ENCODE results near the gene BEND6.
"Not testable (repeated sequence)": the region's sequence is repeated elsewhere in the genome, so short reads cannot be mapped to it uniquely, and the experiment has no call there.

The BEND6 gene

DNA sequence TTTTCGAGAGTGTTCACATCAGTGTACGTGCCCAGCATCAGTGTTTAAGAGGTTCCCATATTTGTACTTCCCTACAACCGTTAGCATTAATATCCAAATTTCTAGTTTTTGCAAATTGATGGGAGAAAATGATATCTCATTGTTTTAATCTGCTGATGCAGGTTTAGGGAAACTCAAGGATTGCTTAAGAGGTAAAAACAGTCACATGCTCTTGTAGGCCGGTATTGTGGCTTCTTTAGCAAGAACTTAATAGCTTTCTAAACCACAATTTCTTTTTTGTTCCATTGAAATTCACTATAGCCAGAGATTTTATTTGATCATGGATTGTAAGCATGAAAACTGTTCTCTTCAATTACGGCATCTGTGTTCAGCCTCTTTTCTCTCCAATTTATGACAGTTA lies 29.5 kb downstream of the BEND6 start:
- DNase-seq (ENCODE audit: low read depth), result no peak

DNA sequence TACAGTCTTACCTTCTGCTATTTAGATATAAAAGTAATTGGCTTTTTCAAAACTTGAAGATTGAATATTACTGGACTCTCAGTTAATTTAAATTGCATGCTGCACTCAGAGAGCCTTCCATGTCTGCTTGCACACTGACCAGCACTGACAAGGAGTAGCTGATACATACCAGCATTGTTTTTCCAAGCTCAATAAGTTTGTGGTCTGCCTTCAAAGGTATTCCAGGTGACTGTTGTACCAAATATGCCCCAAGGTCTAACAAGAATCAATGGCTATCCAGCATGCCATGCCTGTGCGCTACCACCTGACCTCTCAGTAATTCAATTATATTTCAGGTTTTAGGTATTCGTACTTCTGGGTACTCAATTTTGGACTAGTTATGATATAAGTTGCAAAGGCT lies 30.0 kb downstream of the BEND6 start:
- DNase-seq (ENCODE audit: low read depth), result no peak

DNA sequence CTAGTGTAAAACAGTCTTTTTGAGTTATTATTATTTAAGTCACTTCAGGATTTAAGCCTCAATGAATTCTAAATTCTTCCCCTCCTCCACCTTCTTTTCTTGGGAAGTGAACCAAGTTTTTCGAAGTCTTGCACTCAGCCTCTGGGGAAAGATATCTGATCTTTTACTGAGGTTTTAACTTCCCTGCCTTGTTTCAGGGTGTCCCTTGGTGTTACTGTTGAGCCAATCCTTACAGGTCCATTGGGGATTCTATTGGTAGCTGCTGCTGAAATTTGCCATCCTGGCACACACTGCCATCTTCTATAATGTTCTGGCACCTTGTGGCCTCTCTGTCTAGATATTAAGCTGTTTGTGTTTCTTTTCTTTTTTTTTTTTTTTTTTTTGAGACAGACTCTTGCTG lies 31.7 kb downstream of the BEND6 start:
- no peak for DNase-seq (ENCODE audit: low read depth)

DNA sequence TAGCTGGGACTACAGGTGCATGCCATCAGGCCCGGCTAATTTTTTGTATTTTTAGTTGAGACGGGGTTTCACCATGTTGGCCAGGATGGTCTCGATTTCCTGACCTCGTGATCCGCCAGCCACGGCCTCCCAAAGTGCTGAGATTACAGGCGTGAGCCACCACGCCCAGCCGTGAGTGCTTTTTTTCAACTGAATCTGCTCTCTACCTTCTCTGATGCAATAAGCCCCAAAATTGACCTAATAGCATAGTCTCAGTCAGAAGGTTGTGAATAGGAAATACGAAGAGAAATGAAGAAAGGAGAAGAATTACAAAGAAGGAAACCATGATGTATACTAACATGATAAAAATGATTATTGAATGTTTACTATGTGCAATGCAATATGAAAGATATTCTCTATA lies 33.2 kb downstream of the BEND6 start:
- no peak for DNase-seq (ENCODE audit: low read depth)

DNA sequence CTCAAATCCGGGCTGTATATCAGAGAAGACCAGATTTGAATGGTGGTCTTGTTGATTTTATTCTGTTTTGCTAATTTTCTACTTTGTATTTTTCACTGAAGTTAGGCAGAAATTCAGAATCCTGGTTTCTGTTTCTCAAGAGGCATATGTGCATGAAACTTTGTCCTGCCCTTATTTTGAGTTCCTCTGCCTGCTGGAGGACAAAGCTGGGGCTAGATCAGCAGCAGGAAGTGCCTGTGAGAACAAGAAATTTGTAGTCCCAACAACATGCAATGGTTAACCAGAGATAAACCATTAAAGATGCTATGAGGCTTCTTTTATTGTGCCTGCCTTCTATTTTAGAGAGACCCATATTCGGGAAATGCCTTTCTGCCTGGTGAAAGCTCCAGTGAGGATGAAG lies 37.1 kb downstream of the BEND6 start:
- DNase-seq (ENCODE audit: low read depth), result no peak

DNA sequence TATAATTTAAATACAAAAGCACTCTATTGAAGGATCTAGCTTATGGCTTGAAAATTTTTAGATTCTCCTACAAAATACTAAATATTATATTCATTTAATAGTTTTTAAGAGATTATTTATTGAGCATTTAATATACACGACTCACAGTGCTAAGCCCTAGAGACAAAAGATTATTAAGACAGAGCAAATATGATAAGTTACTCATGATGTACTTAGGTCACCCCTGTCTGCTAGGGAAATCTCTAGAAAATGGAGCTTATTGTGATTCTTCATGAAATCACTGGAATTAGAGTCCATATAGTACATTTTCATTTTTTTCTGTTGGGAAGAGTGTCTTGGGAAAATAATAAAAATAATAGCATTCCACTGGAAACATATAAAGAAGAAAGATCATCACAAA lies 37.8 kb downstream of the BEND6 start:
- DNase-seq (ENCODE audit: low read depth), result no peak

DNA sequence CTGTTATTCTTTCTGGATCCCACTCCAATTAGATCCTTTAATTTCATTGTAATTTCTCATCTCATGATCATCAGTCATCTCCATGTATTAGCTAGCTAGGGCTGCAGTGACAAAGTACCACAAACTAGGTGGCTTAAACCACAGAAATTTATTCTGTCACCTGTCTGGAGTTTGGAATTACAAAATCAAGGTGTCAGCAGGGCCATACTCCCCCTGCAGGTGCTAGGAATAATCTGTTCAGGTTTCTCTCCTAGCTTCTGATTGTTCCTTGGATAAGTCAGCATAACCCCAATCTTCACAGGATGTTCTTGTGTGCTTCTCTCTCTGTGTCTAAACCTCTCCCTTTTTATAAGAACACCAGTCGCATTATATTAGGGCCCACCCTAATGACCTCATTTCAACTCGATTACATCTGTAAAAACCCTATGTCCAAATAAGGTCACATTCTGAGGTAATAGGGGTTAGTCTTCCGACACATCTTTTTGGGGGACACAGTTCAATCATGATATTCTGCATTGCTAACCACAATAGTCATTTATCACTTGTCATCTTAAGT lies 40.5 kb downstream of the BEND6 start:
- DNase-seq (ENCODE audit: low read depth), result no peak

DNA sequence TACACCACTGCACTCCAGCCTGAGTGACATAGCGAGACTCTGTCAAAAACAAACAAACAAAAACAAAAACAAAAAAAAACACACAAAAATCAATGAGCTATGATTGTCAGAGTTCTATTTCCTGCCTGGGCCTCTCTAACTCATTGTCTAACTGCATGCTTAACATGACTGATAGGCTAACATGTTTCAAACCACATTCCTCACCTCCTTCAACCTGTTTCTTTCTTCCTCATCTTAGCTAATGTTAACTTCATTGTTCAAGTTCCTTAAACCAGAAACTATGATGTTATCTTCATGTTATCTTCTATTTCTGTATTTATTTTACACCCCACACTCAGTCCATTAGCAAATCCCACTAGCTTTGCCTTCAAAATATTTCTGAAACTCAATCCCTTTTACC lies 41.5 kb downstream of the BEND6 start:
- no peak for DNase-seq (ENCODE audit: low read depth)

DNA sequence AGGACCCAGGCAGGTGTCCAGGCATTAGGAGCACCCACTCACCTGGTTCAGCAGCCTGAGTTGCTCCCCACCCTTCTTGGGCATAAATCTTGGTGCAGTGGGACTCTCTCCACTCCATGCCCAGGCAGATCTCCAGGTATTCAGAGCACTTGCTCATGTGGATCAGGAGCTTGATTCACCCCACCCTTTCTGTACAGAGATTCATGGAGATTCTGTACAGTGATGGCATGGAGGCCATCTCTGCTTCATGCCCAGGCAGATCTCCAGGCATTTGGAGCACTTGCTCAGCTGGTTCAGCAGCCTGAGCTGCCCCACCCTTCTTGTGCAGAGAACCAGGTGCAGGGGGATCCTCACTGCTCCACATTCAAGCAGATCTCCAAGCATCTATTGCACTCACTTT lies 44.1 kb downstream of the BEND6 start:
- no peak for DNase-seq (ENCODE audit: low read depth)

DNA sequence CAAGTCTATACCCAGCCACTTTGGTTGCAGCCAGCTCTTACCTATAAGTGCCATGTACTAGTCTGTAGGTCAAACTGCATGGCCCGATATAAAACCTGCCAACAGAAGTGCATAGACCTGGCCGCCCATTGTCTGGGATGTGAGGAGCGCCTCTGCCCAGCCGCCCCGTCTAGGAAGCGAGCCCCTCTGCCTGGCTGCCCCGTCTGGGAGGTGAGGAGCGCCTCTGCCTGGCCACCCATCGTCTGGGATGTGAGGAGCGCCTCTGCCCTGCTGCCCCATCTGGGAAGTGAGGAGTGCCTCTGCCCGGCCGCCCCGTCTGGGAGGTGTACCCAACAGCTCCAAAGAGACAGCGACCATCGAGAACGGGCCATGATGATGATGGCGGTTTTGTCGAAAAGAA lies 44.8 kb downstream of the BEND6 start:
- DNase-seq (ENCODE audit: low read depth), result not testable (repeated sequence)

DNA sequence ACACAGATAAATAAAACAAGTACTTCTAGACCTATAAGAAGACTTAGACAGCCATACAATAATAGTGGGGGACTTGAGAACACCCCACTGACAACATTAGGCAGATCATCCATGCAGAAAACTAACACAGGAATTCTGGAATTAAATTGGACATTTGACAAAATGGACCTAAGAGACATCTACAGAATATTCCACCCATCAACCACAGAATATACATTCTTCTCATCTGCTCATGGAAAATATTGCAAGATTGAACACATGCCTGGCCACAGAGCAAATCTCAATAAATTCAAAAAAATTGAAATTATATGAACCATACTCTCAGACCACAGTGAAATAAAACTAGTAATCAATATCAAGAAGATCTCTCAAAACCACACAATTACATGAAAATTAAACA lies 47.3 kb downstream of the BEND6 start:
- no peak for DNase-seq (ENCODE audit: low read depth)

DNA sequence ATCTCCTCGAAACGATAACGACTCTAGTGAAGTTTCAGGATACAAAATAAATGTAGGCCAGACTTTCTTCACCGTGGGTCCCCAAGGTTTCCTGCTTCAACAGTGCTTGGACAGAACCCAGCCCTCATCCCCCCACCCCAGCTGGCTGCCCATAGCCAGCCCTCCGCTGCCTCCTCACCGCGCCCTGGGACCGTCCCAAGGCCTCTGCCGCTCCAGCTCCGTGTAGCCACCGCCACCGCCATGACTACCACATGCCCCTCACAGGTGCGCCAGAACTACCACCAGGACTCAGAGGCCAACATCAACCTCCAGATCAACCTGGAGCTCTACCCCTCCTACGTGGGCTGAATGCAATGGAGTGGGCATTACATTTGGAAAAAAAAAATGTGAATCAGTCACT lies 49.4 kb downstream of the BEND6 start:
- no peak for DNase-seq (ENCODE audit: low read depth)

DNA sequence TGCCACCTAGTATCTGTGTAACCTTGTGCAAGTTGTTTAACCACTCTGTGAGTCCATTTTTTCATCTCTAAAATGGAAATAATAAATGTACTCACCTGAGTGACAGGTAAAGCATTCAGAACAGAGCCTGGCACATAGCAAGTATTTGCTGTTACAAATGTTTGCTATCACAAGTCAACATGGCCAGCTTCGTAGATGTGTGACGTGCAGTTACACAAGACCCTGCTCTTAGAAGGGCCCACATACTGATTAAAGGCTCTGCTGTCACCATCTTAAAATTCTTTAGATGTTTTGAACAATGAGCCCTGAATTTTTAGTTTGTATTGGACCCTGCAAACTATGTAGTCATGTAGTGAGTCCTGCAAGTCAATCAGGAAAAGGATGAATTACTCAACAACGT lies 51.2 kb downstream of the BEND6 start:
- no peak for DNase-seq (ENCODE audit: low read depth)

DNA sequence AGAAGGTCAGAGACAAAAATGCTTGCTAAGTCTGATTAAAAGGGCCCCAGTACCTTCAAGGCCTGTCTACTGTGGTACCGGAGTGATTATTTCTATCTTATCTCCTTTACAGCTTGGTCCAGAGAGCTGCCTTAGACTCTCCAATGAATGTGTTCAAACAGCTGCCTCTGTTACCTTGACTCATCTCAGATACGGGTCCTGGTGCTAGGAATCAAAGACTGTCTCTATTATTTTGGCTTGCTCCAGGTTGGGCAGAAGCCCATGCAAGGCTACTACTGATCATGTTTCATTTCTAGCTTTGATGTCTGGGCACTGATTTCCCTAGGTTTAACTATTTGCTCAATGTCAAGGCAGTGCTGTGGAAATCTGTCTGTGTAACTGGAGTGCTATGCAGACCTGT lies 53.2 kb downstream of the BEND6 start:
- DNase-seq (ENCODE audit: low read depth), result not testable (repeated sequence)

DNA sequence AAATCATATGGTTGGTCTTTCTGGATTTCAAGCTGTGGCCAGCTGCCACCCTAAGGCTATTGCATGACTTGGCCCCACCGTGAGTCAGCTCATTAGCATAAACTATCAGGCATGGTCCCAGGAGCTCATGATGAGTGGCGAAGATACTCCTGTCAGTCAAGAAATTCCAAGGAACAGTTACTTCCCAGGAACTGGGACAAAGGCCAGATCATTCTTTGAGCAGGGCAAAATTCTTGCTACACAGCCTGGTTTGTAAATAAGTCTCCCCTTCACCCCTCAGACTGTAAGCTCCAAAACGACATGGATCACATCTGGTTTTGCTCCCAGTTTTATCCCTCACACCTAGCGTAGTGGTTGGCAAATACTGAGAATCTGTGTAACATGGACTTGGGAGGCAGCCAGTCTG lies 58.6 kb downstream of the BEND6 start:
- no peak for DNase-seq (ENCODE audit: low read depth)

DNA sequence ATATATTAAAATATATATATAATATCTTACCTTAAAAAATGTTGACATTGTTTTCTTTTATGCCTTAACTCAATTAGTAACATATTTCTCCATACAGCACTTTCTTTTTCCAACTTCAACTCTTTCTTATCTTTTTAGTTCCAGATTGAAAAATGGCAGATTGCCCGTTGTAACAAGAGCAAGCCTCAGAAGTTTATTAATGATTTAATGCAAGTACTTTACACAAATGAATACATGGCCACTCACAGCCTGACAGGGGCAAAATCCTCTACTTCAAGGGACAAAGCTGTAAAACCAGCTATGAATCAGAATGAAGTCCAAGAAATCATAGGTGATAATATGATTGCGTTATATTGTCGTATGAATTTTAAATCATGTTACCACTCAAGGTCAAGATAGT lies 62.2 kb downstream of the BEND6 start:
- DNase-seq (ENCODE audit: low read depth), result no peak

DNA sequence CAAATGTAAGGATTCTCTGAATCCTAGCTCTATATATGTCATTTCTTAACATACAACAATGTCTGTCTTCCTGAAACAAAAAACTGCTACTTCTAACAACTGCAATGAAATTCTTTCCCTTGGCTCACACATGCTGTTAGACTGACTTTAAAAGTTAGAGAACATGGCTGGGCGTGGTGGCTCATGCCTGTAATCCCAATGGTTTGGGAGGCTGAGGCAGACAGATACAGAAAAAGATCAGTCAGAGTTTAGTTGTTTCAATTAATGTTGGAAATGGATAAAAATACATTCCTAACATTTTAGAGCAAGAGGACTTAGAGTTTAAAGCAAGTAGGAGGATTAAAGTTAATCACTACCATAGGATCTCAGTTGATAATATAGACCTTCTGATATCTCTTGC lies 62.9 kb downstream of the BEND6 start:
- no peak for DNase-seq (ENCODE audit: low read depth)

DNA sequence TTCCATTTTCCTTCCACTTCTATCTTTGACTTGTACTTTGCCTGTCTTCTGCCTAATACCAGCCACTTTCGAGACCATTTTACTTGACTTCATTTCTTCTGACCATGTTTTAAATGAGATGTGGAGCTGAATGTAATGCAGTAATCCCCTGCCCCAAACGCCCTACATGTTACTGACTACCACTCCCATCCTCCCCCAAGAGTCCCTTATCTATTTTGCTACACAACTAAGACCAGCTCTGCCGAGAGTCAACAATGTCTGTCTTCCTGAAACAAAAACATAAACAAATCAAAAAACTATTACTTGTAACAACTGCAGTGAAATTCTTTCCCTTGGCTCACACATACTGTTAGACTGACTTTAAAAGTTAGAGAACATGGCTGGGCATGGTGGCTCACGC lies 64.5 kb downstream of the BEND6 start:
- DNase-seq (ENCODE audit: low read depth), result no peak

DNA sequence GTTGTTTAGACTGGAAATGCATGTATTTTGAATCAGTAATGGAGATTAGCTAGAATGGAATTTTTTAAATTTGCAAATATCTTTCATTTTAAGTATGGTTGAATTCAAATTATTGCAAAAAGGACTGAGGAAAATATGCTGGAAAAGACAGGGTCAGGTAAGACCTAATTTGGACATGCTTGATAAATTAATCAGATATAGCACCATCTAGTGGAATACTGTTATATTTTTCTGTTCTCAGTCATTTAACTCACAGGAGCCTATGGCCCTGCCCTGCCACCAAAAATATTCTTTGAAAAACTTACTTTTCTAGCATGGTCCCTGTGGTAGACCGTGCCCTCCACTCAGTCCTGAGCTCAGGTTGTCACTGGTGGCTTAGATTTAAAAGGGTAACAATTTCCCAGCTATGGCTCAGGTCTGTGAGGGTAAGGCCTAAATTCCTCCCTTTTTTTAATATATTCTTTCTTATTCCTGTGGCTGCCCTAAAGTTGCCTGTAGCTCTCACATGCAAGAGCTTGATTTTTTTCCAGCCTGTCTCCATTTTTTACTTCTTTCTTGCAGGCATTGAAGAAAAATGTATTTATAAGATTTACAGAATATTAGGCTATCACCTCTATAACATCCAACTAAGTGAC lies 66.3 kb downstream of the BEND6 start:
- no peak for DNase-seq (ENCODE audit: low read depth)

DNA sequence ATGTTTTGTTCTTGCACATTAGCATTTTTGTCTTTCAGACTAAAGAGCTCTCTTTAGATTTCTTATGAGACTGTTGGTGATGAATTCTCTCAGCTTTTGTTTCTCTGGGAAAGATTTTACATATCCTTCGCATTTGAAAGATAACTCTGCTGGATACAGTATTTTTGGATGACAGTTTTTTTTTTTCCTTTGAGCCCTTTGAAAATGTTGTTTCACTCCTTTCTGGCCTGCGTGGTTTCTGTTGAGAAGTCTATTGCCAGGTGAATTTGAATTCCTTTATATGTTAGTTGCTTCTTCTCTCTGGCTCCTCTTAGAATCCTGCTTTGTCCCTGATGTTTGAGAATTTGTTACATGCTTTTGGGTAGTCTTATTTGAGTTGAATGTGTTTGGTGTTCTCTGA lies 69.4 kb downstream of the BEND6 start:
- DNase-seq (ENCODE audit: low read depth), result no peak

DNA sequence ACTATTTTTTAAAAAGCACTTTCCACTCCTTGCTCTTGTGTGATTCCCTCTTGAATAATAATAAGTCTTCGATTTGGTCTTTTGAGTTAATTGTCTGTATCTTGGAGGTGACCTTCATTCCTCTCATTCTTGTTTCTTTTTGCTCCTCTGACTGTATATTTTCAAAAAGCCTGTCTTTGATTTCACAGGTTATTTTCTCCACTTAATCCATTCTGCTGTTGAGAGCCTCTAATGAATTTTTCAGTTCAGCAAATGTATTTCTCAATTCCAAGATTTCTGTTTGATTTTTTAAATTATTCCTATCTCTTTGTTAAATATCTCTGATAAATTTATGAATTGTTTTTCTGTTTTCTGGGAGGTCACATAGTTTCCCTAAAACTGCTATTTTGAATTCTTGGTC lies 69.9 kb downstream of the BEND6 start:
- no peak for DNase-seq (ENCODE audit: low read depth)

DNA sequence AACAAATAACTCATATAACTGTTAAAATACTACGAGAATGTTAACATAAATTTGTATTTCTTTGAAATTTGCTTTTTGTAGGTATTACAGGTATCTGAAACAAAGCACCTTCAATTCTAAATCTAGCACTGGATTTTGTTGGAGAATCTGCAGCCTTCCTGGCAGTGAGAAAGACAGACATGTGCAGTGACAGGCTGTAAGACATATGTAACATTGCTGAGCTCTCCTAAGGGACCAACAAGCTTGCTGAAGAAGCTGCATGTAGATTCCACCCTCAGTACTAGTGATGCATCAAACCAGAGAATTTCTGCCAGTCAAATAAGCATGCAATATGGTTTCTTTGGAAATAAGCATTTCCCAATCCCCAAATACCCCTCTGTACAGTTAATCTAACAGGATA lies 71.1 kb downstream of the BEND6 start:
- DNase-seq (ENCODE audit: low read depth), result no peak

DNA sequence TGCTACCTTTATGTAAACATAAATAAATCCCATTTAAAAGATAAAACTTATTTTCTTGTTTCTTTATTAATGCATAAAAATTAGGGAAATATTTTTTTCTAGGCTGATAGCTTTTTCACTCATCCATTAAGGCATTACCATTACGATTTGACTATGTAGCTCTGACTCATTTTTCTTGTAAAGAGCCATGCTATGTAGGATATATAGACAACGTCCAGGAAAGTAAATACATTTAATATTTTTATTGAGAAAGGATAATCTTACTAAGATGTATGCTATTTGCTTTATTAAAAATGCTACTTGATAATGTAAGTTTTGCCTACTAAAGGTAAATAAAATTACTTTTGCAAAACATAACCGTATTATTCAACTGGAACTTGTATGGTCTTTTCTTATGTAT lies 72.4 kb downstream of the BEND6 start:
- no peak for DNase-seq (ENCODE audit: low read depth)

DNA sequence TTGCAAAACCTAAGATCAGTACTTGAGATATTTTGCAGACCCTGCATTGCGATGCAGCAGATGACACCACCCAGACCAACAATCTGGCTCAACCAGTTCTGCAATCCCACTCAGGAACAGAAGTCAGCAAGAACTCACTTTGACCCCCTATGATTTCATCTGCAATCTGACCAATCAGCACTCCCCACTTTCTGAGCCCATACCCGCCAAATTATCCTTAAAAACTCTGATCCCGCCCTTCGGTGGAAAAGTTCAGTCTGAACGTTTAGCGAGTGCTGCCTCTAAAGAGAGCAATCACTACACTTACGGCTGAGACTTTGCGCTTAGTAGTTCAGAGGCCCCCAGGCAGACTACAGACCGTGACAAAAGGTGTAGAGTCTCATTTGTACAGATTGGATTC lies 74.3 kb downstream of the BEND6 start:
- DNase-seq (ENCODE audit: low read depth), result no peak

DNA sequence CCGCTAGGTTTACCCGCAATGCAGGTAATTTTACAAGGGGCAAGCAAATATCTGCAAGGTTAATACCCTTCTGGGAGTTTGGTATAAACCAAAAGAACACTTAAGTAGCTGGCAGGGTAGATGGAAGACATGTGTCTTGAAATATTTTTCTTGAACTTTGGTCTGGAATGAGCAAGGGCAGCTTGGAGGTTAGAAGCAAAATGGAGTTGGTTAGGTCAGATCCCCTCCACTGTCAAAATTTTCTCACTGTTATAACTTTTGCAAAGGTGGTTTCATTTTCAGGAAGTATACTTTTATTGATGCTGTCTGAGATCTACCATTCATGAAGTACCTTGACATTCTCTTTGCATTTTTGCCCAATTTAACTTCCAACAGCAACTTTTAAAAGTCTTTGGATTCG lies 78.3 kb downstream of the BEND6 start:
- DNase-seq (ENCODE audit: low read depth), result no peak
